Esophagus muscularis mucosa (tissue), 3 donors: Measurements from ENCODE around the gene PACRG.

ENCODE experiments used
- POLR2A ChIP-seq: fragments of 450-650 bp; IDR thresholded peaks from one replicate; pipeline ENCODE4 v1.6.1; 2017; ENCODE audit warnings: antibody characterized with exemption, moderate library complexity, mild to moderate bottlenecking, low read depth
- POLR2AphosphoS5 ChIP-seq, 2 donors: sonication (generic); formaldehyde crosslinking; IDR thresholded peaks; one replicate each; pipeline ENCODE4 v1.6.1; 2017; ENCODE audit warnings: antibody characterized with exemption in 2 of 2
- TF ChIP-seq, protein P1 (sequence below), 3 experiments: fragments of 200-600 bp in 2 of 3; fragments of 450-650 bp in 1 of 3; sonication (generic) in 2 of 3; IDR thresholded peaks; one replicate each; pipeline ENCODE4 v1.5.1; 2017 to 2019; ENCODE audit warnings: antibody characterized with exemption in 3 of 3, mild to moderate bottlenecking in 2 of 3, moderate library complexity in 1 of 3

DNA sequence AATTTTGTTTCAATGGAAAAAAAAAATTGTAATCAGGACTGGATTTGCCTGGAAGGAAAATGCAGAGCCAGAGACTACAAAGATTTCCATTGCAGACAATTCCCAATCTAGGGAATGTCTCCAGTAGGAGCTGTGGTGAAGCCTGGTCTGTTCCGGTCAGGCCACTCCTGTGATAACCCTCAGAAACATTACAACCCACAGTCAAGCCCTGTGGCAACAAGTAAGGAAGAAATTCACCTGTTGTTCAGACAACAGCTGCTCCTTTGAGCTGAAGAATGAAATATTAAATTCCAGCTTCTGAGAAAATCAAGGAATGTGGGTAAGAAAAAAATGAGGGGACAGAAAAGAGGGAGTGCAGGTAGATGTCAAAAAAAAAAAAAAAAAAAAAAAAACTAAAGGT lies 8.2 kb upstream of the PACRG start:
- TF ChIP-seq, protein P1, sequence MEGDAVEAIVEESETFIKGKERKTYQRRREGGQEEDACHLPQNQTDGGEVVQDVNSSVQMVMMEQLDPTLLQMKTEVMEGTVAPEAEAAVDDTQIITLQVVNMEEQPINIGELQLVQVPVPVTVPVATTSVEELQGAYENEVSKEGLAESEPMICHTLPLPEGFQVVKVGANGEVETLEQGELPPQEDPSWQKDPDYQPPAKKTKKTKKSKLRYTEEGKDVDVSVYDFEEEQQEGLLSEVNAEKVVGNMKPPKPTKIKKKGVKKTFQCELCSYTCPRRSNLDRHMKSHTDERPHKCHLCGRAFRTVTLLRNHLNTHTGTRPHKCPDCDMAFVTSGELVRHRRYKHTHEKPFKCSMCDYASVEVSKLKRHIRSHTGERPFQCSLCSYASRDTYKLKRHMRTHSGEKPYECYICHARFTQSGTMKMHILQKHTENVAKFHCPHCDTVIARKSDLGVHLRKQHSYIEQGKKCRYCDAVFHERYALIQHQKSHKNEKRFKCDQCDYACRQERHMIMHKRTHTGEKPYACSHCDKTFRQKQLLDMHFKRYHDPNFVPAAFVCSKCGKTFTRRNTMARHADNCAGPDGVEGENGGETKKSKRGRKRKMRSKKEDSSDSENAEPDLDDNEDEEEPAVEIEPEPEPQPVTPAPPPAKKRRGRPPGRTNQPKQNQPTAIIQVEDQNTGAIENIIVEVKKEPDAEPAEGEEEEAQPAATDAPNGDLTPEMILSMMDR (IDR thresholded peaks at IDR 0.05): no peak
- TF ChIP-seq POLR2AphosphoS5 (IDR thresholded peaks at IDR 0.05) (no peak), POLR2A (no peak)
